ENCODE results near the gene ABCC10.
A peak's percentile ranks its signal among the peaks of the same experiment; 100 is the strongest.

ABCC10 gene

GRCh38 chr6:43469947-43470346 lies 42.6 kb downstream of the ABCC10 start:
- DNase-seq, result peak; percentile 22

GRCh38 chr6:43471399-43471798 lies 44.1 kb downstream of the ABCC10 start:
- no peak for DNase-seq

GRCh38 chr6:43472515-43472914 lies 45.2 kb downstream of the ABCC10 start:
- no peak for DNase-seq

GRCh38 chr6:43475516-43475915 lies 48.2 kb downstream of the ABCC10 start:
- DNase-seq, result no peak

GRCh38 chr6:43476746-43477145 lies 49.4 kb downstream of the ABCC10 start:
- no peak for DNase-seq

- peak; percentile 97 for DNase-seq
These were observed 50.1 kb downstream of the ABCC10 start, which contains the start of gene TJAP1 for GRCh38 chr6:43477235-43478007. TJAP1 (plus strand) TSS chr6:43477570; CDS start chr6:43499002, 21,432 bp downstream.

GRCh38 chr6:43478008-43478372 lies 50.6 kb downstream of the ABCC10 start:
- DNase-seq, result no peak

GRCh38 chr6:43481075-43481474 lies 53.7 kb downstream of the ABCC10 start:
- DNase-seq, result peak; percentile 47

GRCh38 chr6:43481591-43482236 lies 54.4 kb downstream of the ABCC10 start:
- peak; percentile 36 for DNase-seq

GRCh38 chr6:43488667-43489276 lies 61.4 kb downstream of the ABCC10 start:
- no peak for DNase-seq

- no peak for DNase-seq
These were observed 62.1 kb downstream of the ABCC10 start for GRCh38 chr6:43489277-43490072.

GRCh38 chr6:43490523-43490939 lies 63.2 kb downstream of the ABCC10 start:
- DNase-seq, result no peak

GRCh38 chr6:43491750-43492661 lies 64.7 kb downstream of the ABCC10 start:
- DNase-seq, result no peak

GRCh38 chr6:43492673-43493072 lies 65.3 kb downstream of the ABCC10 start:
- DNase-seq, result no peak

GRCh38 chr6:43493230-43493629 lies 65.9 kb downstream of the ABCC10 start:
- DNase-seq, result no peak

- no peak for DNase-seq
These were observed 66.5 kb downstream of the ABCC10 start for GRCh38 chr6:43493833-43494232.

- DNase-seq, result no peak
These were observed 67.0 kb downstream of the ABCC10 start for GRCh38 chr6:43494321-43494720.

- DNase-seq, result no peak
These were observed 67.4 kb downstream of the ABCC10 start for GRCh38 chr6:43494766-43495165.

- no peak for DNase-seq
These were observed 68.1 kb downstream of the ABCC10 start for GRCh38 chr6:43495409-43495941.

- no peak for DNase-seq
These were observed 69.2 kb downstream of the ABCC10 start for GRCh38 chr6:43496370-43497128.

GRCh38 chr6:43497129-43497396 lies 69.7 kb downstream of the ABCC10 start:
- DNase-seq, result no peak

Data from activated CD4-positive, alpha-beta T cell treated with anti-CD3 and anti-CD28 coated beads, Interleukin-10, Interleukin-2, amounts not matched to agents 100 ng/mL and 50 ng/mL, durations not matched to agents 16 hours and 8 hours (primary cell).